SK-N-SH (cell line): ENCODE data around the gene NUDT19. TPM values are rescaled to one million over a fixed set of nuclear protein-coding genes. Genes with fewer than 3 reads are reported as not detected.

Experiments
- CTCF ChIA-PET: fragments of 300-600, 350-600 bp; formaldehyde crosslinking; extraction: SDS; loops from one replicate; lab custom pipeline; 2021; lab: Yijun Ruan, JAX
- POLR2A ChIA-PET: fragments of 350-600 bp; sonication (Branson Sonifier 250); formaldehyde crosslinking; extraction: SDS; loops from one replicate; lab custom pipeline; 2020; ENCODE audit warnings: antibody characterized with exemption, inconsistent platforms; lab: Yijun Ruan, JAX
- DNase-seq: peaks from one replicate; pipeline ENCODE4 v3.0.0; 2012
- H2AFZ ChIP-seq: fragments of 200-600 bp; sonication (generic); 2 replicates; pipeline ENCODE4 v1.8.1; 2016; ENCODE audit warnings: antibody characterized with exemption, mild to moderate bottlenecking, low read depth
- H3F3A ChIP-seq: fragments of 200-600 bp; sonication (generic); replicated peaks from 2 replicates; pipeline ENCODE3; 2016; ENCODE audit warnings: antibody characterized with exemption, mild to moderate bottlenecking; ENCODE audit not compliant: insufficient read depth
- H3K27ac ChIP-seq, 2 experiments: fragments of 200-500 bp in 1 of 2; fragments of 200-600 bp in 1 of 2; sonication (Bioruptor generic) in 1 of 2; sonication (generic), shearing (Covaris generic) in 1 of 2; 2 replicates each; pipeline versions ENCODE4 v1.5.1 to v1.6.1; 2014 to 2016; ENCODE audit warnings: low read depth in 2 of 2, inconsistent platforms in 1 of 2, low read length in 1 of 2, mild to moderate bottlenecking in 1 of 2, mixed read lengths in 1 of 2
- H3K27me3 ChIP-seq: fragments of 200-600 bp; sonication (generic), shearing (Covaris generic); 2 replicates; pipeline ENCODE4 v1.6.1; 2016; ENCODE audit warnings: mixed run types; ENCODE audit not compliant: insufficient read depth
- H3K36me3 ChIP-seq, 2 experiments: fragments of 200-500 bp in 1 of 2; fragments of 200-600 bp in 1 of 2; sonication (Bioruptor generic) in 1 of 2; sonication (generic) in 1 of 2; replicated peaks in 1 of 2; 2 replicates each; pipeline versions ENCODE3 to v1.5.1; 2014 to 2016; ENCODE audit warnings: low read length in 1 of 2, mild to moderate bottlenecking in 1 of 2; ENCODE audit not compliant: insufficient read depth in 2 of 2, control insufficient read depth in 1 of 2
- H3K4me1 ChIP-seq, 2 experiments: fragments of 200-500 bp in 1 of 2; fragments of 200-600 bp in 1 of 2; sonication (Bioruptor generic) in 1 of 2; sonication (generic), shearing (Covaris generic) in 1 of 2; 2 replicates each; pipeline versions ENCODE4 v1.5.1 to v1.6.1; 2014 to 2016; ENCODE audit warnings: low read depth in 1 of 2, low read length in 1 of 2, mixed run types in 1 of 2; ENCODE audit not compliant: insufficient read depth in 2 of 2, control insufficient read depth in 1 of 2
- H3K4me2 ChIP-seq: fragments of 200-600 bp; sonication (generic), shearing (Covaris generic); 2 replicates; pipeline ENCODE4 v1.6.1; 2017; ENCODE audit warnings: mixed run types
- H3K4me3 ChIP-seq, 2 experiments: fragments of 200-500 bp in 1 of 2; fragments of 200-600 bp in 1 of 2; sonication (Bioruptor generic) in 1 of 2; sonication (generic), shearing (Covaris generic) in 1 of 2; 2 replicates each; pipeline versions ENCODE4 v1.5.1 to v1.8.1; 2014 to 2016; ENCODE audit warnings: low read depth in 2 of 2, inconsistent platforms in 1 of 2, low read length in 1 of 2, mild to moderate bottlenecking in 1 of 2, mixed read lengths in 1 of 2, moderate library complexity in 1 of 2
- H3K79me2 ChIP-seq: fragments of 200-600 bp; sonication (generic); 2 replicates; pipeline ENCODE4 v1.8.1; 2017; ENCODE audit warnings: mild to moderate bottlenecking; ENCODE audit not compliant: insufficient read depth
- H3K9ac ChIP-seq: fragments of 200-600 bp; sonication (generic); 2 replicates; pipeline ENCODE4 v1.6.1; 2017; ENCODE audit warnings: mixed run types
- H3K9me2 ChIP-seq: fragments of 200-600 bp; sonication (generic); 2 replicates; pipeline ENCODE4 v1.6.1; 2017; ENCODE audit warnings: mixed run types
- H3K9me3 ChIP-seq: fragments of 200-600 bp; sonication (generic); 2 replicates; pipeline ENCODE4 v1.6.1; 2017; ENCODE audit warnings: mixed run types, mild to moderate bottlenecking, moderate library complexity
- H4K20me1 ChIP-seq: fragments of 200-600 bp; sonication (generic); 2 replicates; pipeline ENCODE4 v1.6.1; 2017; ENCODE audit warnings: mild to moderate bottlenecking, mixed run types; ENCODE audit not compliant: insufficient read depth
- FOSL2 ChIP-seq: IDR thresholded peaks from 2 replicates; pipeline ENCODE4 v1.4.0; 2012; ENCODE audit warnings: low read depth, mild to moderate bottlenecking, moderate library complexity, borderline replicate concordance
- FOXM1 ChIP-seq: IDR thresholded peaks from 2 replicates; pipeline ENCODE4 v1.4.0; 2012; ENCODE audit warnings: low read depth, mild to moderate bottlenecking
- MEF2A ChIP-seq: IDR thresholded peaks from 2 replicates; pipeline ENCODE4 v1.4.0; 2012; ENCODE audit warnings: low read depth, borderline replicate concordance
- MXI1 ChIP-seq: IDR thresholded peaks from 2 replicates; pipeline ENCODE4 v1.6.1; 2012; ENCODE audit warnings: mild to moderate bottlenecking, low read depth, low read length, improper control_type of control experiment
- POLR2AphosphoS5 ChIP-seq: IDR thresholded peaks from 2 replicates; pipeline ENCODE4 v1.6.1; 2012; ENCODE audit warnings: low read depth, low read length
- RAD21 ChIP-seq: IDR thresholded peaks from 2 replicates; pipeline ENCODE4 v1.6.1; 2012; ENCODE audit warnings: mild to moderate bottlenecking, low read length
- RCOR1 ChIP-seq: fragments of 150-350 bp; IDR thresholded peaks from 2 replicates; pipeline ENCODE4 v1.6.1; 2017; ENCODE audit warnings: antibody characterized with exemption, low read length
- REST ChIP-seq: IDR thresholded peaks from 2 replicates; pipeline ENCODE4 v1.6.1; 2012; ENCODE audit warnings: mild to moderate bottlenecking, low read depth, low read length, moderate library complexity
- TAF1 ChIP-seq: IDR thresholded peaks from 2 replicates; pipeline ENCODE4 v1.6.1; 2012; ENCODE audit warnings: low read depth, mild to moderate bottlenecking, low read length, moderate library complexity, borderline replicate concordance
- TCF12 ChIP-seq: IDR thresholded peaks from 2 replicates; pipeline ENCODE4 v1.4.0; 2012
- TEAD4 ChIP-seq: IDR thresholded peaks from 2 replicates; pipeline ENCODE4 v1.4.0; 2012; ENCODE audit warnings: mild to moderate bottlenecking, borderline replicate concordance; ENCODE audit not compliant: insufficient read depth
- YY1 ChIP-seq: IDR thresholded peaks from 2 replicates; pipeline ENCODE4 v1.4.0; 2012; ENCODE audit warnings: low read depth, mild to moderate bottlenecking
- WGBS: methylation state at CpG from one replicate; pipeline ENCODE4 v1.1.6; 2017; ENCODE audit warnings: low lambda C conversion rate; 5-methylcytosine and 5-hydroxymethylcytosine counted together
- polyA plus RNA-seq, 3 experiments: library from polyadenylated mRNA; depleted of rRNA; stranded (reverse); fragments of >200 nt; gene quantifications; 2 replicates each; pipeline ENCODE4 v1.2.3, GENCODE V29; 2012
- TF ChIP-seq, protein P1 (sequence below): IDR thresholded peaks from 2 replicates; pipeline ENCODE4; 2012

Gene NUDT19
- polyA plus RNA-seq, 1 of the 3 experiments (the other 2 are of a cell fraction): 6.2 TPM

- 0 out of 4 replicates have a peak, but pooled peaks cover 0 to 6% of the 10 kb centered on the region in 2 experiments for H3K4me1 ChIP-seq
- no peaks in the 10 kb centered on the region for H3K9me2 ChIP-seq
- 48% methylated on average over 6 of the region's 6 CpGs for WGBS
- no peaks in the 10 kb centered on the region for H3K9me3 ChIP-seq
- no peaks in the 10 kb centered on the region for H4K20me1 ChIP-seq
- DNase-seq: no peak
- CTCF ChIA-PET: no interaction called here
- no peak overlapping the region for H3K4me3 ChIP-seq
- H3K27ac ChIP-seq: no peak overlapping the region
- TF ChIP-seq, protein P1, sequence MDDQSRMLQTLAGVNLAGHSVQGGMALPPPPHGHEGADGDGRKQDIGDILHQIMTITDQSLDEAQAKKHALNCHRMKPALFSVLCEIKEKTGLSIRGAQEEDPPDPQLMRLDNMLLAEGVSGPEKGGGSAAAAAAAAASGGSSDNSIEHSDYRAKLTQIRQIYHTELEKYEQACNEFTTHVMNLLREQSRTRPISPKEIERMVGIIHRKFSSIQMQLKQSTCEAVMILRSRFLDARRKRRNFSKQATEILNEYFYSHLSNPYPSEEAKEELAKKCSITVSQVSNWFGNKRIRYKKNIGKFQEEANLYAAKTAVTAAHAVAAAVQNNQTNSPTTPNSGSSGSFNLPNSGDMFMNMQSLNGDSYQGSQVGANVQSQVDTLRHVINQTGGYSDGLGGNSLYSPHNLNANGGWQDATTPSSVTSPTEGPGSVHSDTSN: no peak
- TF ChIP-seq TAF1 (no peak), MEF2A (no peak), FOSL2 (no peak), POLR2AphosphoS5 (no peak), TEAD4 (no peak), YY1 (no peak), REST (no peak), MXI1 (no peak)
- H3F3A ChIP-seq: peaks cover 6% of the 10 kb centered on the region
- H3K36me3 ChIP-seq: no peaks in the 10 kb centered on the region
- no peaks in the 10 kb centered on the region for H3K27me3 ChIP-seq
- no peak overlapping the region for H2AFZ ChIP-seq
- H3K79me2 ChIP-seq: no peaks in the 10 kb centered on the region
- no peak overlapping the region for H3K4me2 ChIP-seq
- H3K9ac ChIP-seq: no peak overlapping the region
- POLR2A ChIA-PET: no interaction called here
Observed at GRCh38 chr19:32749361-32749760, 57.7 kb downstream of the NUDT19 start.

- Histone ChIP-seq H2AFZ (no peak overlapping the region), H3K36me3 (no peaks in the 10 kb centered on the region), H3K4me2 (no peak overlapping the region), H3K27ac (no peak overlapping the region), H3K9me2 (no peaks in the 10 kb centered on the region), H4K20me1 (no peaks in the 10 kb centered on the region)
- TF ChIP-seq TCF12: no peak
- no peak for TF ChIP-seq FOXM1
- TF ChIP-seq MXI1: no peak
- no peak for TF ChIP-seq RCOR1
- no peak for TF ChIP-seq RAD21
- TF ChIP-seq, all 33 proteins: peak for 0
- no peak overlapping the region for H3K9ac ChIP-seq
- CTCF ChIA-PET: no interaction called here
- POLR2A ChIA-PET: no interaction called here
- no peak for DNase-seq
- peaks cover 6% of the 10 kb centered on the region for H3F3A ChIP-seq
- no peaks in the 10 kb centered on the region for H3K79me2 ChIP-seq
- no peak overlapping the region for H3K4me3 ChIP-seq
- no peaks in the 10 kb centered on the region for H3K9me3 ChIP-seq
- 0 out of 4 replicates have a peak, but pooled peaks cover 0 to 6% of the 10 kb centered on the region in 2 experiments for H3K4me1 ChIP-seq
- 41% methylated on average over 4 of the region's 4 CpGs for WGBS
- no peaks in the 10 kb centered on the region for H3K27me3 ChIP-seq
Observed at GRCh38 chr19:32750441-32751055, 58.9 kb downstream of the NUDT19 start.
